ENCODE data around the gene KRT16. TPM values are rescaled to one million over a fixed set of nuclear protein-coding genes. Genes with fewer than 3 reads are reported as not detected.

Gene KRT16
- polyA plus RNA-seq, 3 donors, result not detected

DNA sequence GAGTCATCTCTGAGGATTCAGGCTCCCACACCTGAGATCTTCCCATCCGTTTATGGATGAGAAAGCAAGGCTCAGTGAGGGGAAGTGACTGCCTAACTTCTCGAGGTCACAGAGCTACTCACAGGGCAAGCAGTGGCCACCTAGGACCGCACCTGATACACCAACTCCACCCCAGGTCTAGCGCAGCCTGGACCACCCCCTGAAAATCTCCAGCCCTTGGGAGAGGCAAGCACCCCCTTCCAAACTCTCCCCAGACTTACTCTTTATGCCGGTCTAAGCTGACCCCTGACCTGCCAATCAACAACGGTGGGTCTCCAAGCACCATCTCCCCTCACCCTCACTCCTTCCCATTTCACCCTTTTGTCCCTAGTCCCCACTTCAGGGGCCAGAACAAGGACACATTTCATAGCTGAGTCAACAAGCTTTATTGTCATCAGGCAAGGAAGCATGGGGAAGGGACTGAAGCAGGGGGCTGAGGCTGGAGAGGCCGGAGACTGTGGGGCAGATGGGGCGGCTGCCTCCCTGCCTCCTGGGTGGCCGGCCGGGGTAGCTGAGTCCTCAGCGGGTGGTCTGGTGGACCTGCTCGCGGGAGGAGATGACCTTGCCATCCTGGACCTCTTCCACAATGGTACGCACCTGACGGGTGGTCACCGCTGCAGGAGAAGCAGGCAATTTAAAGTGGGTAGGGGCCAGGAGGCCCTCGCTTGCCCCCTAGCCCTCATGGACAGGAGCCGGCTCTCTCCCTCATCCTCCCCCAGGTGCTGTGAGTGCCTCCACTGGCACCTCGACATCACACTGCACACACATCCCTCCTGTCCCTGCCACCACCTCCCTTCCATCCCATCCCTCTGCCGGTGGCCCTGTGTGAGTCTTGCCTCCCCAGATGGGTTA is 6.7 kb upstream of the KRT16 start:
- Histone ChIP-seq H4K20me1 (ENCODE audit: insufficient read depth, low read length) (no peaks in the 10 kb centered on the region), H3K9ac (ENCODE audit: insufficient read depth, low read length, poor library complexity, severe bottlenecking) (no peak overlapping the region), H3K27ac (ENCODE audit: low read depth in 1 of 2, low read length in 2 of 2) (no peak overlapping the region), H3K79me2 (ENCODE audit: insufficient read depth, low read length) (no peaks in the 10 kb centered on the region), H2AFZ (ENCODE audit: insufficient read depth, low read depth, low read length, poor library complexity, severe bottlenecking) (no peak overlapping the region), H3K4me3 (replicated peaks in 1 of 3; ENCODE audit: low read depth in 2 of 3, low read length in 3 of 3) (no peak overlapping the region), H3K36me3 (replicated peaks in 1 of 2; ENCODE audit: control insufficient read depth in 1 of 2, insufficient read depth in 2 of 2, low read length in 2 of 2) (no peaks in the 10 kb centered on the region), H3K27me3 (ENCODE audit: control insufficient read depth in 2 of 2, insufficient read depth in 2 of 2, low read length in 2 of 2) (no peaks in the 10 kb centered on the region), H3K9me3 (replicated peaks in 1 of 2; ENCODE audit: control insufficient read depth in 1 of 2, insufficient read depth in 1 of 2, low read length in 2 of 2) (no peaks in the 10 kb centered on the region), H3K4me1 (ENCODE audit: control insufficient read depth in 1 of 2, insufficient read depth in 2 of 2, low read length in 2 of 2) (peaks cover under 1 to 1% of the 10 kb centered on the region in 2 donors), H3K4me2 (replicated peaks; ENCODE audit: extremely low read depth, low read length, poor library complexity, severe bottlenecking) (no peak overlapping the region)
- intact Hi-C loops (cut with micrococcal nuclease), result no loop called here
- no peak for DNase-seq
- TF ChIP-seq, protein P1, sequence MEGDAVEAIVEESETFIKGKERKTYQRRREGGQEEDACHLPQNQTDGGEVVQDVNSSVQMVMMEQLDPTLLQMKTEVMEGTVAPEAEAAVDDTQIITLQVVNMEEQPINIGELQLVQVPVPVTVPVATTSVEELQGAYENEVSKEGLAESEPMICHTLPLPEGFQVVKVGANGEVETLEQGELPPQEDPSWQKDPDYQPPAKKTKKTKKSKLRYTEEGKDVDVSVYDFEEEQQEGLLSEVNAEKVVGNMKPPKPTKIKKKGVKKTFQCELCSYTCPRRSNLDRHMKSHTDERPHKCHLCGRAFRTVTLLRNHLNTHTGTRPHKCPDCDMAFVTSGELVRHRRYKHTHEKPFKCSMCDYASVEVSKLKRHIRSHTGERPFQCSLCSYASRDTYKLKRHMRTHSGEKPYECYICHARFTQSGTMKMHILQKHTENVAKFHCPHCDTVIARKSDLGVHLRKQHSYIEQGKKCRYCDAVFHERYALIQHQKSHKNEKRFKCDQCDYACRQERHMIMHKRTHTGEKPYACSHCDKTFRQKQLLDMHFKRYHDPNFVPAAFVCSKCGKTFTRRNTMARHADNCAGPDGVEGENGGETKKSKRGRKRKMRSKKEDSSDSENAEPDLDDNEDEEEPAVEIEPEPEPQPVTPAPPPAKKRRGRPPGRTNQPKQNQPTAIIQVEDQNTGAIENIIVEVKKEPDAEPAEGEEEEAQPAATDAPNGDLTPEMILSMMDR (IDR thresholded peaks at IDR 0.05), result no peak
- 87% methylated on average over 10 of the region's 20 CpGs for WGBS (ENCODE audit: insufficient coverage)
- no peak overlapping the region for H3K4me3 Mint-ChIP-seq
- peaks cover 1 to 8% (median 4%) of the 10 kb centered on the region in 3 donors for H3K27me3 Mint-ChIP-seq (ENCODE audit: low read depth in 3 of 3)
- no peaks in the 10 kb centered on the region for H3K36me3 Mint-ChIP-seq
- no peaks in the 10 kb centered on the region for H3K9me3 Mint-ChIP-seq
- peak overlapping the region in 1 of 7 donors; percentile 62 for H3K27ac Mint-ChIP-seq
- no peaks in the 10 kb centered on the region for H3K4me1 Mint-ChIP-seq

GRCh38 chr17:41618341-41619035 is 5.9 kb upstream of the KRT16 start:
- H4K20me1 ChIP-seq (ENCODE audit: insufficient read depth, low read length), result no peaks in the 10 kb centered on the region
- no peaks in the 10 kb centered on the region for H3K27me3 ChIP-seq (ENCODE audit: control insufficient read depth in 2 of 2, insufficient read depth in 2 of 2, low read length in 2 of 2)
- Mint-ChIP-seq H3K9me3 (no peaks in the 10 kb centered on the region), H3K27ac (peak overlapping the region in 1 of 7 donors; percentile 62), H3K36me3 (no peaks in the 10 kb centered on the region), H3K4me3 (no peak overlapping the region), H3K4me1 (no peaks in the 10 kb centered on the region), H3K27me3 (ENCODE audit: low read depth in 3 of 3) (peaks cover 1 to 8% (median 4%) of the 10 kb centered on the region in 3 donors)
- no peak overlapping the region for H3K9ac ChIP-seq (ENCODE audit: insufficient read depth, low read length, poor library complexity, severe bottlenecking)
- H2AFZ ChIP-seq (ENCODE audit: insufficient read depth, low read depth, low read length, poor library complexity, severe bottlenecking), result no peak overlapping the region
- no peaks in the 10 kb centered on the region for H3K36me3 ChIP-seq (replicated peaks in 1 of 2; ENCODE audit: control insufficient read depth in 1 of 2, insufficient read depth in 2 of 2, low read length in 2 of 2)
- TF ChIP-seq, protein P1 (IDR thresholded peaks at IDR 0.05), result no peak
- H3K4me2 ChIP-seq (replicated peaks; ENCODE audit: extremely low read depth, low read length, poor library complexity, severe bottlenecking), result no peak overlapping the region
- H3K4me3 ChIP-seq (replicated peaks in 1 of 3; ENCODE audit: low read depth in 2 of 3, low read length in 3 of 3), result no peak overlapping the region
- intact Hi-C loops (cut with micrococcal nuclease), result no loop called here
- H3K9me3 ChIP-seq (replicated peaks in 1 of 2; ENCODE audit: control insufficient read depth in 1 of 2, insufficient read depth in 1 of 2, low read length in 2 of 2), result no peaks in the 10 kb centered on the region
- no peaks in the 10 kb centered on the region for H3K4me1 ChIP-seq (ENCODE audit: control insufficient read depth in 1 of 2, insufficient read depth in 2 of 2, low read length in 2 of 2)
- WGBS (ENCODE audit: insufficient coverage), result 82% methylated on average over 8 of the region's 13 CpGs
- H3K79me2 ChIP-seq (ENCODE audit: insufficient read depth, low read length), result no peaks in the 10 kb centered on the region
- no peak for DNase-seq
- no peak overlapping the region for H3K27ac ChIP-seq (ENCODE audit: low read depth in 1 of 2, low read length in 2 of 2)

Data from CD14-positive monocyte (primary cell).